ENCODE results near the gene MKRN2. TPM values are rescaled to one million over a fixed set of nuclear protein-coding genes. Genes with fewer than 3 reads are reported as not detected.
"Not testable (repeated sequence)": the region's sequence is repeated elsewhere in the genome, so short reads cannot be mapped to it uniquely, and the experiment has no call there.

The MKRN2 gene
- total and polyA plus RNA-seq, 12 donors: 26.0 to 51.0 (median 37.3) TPM

DNA sequence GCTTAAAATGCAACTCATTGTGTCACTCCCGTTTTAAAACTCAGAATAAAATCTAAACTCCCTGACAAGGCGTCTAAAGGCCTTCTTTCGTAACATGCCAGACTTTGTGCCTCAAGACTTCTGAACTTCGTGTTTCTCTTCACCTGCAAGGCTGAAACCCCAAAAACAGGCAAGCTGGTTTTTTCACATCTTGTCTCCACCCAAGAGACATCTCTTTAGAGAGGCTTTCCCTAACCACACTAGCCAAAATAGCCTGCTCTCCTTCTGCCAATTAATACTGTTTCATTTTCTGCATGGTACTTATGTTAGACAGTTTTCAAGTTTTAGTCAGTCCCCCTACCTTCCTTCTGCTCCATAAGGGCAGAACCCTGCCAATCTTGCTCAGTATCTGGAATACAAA lies 65.4 kb downstream of the MKRN2 start:
- H3K4me3 ChIP-seq: no peak overlapping the region
- DNase-seq (no peak), ATAC-seq (peak in 1 of 8 donors; percentile 32)
- intact Hi-C loops (cut with DNase I): no loop called here
- H3K36me3 ChIP-seq: peaks cover 0 to 15% (median 13%) of the 10 kb centered on the region in 9 donors
- no peaks in the 10 kb centered on the region for H3K27me3 ChIP-seq
- WGBS, 2 donors: 60 to 62% methylated on average over 4 of the region's 4 CpGs
- H3K9me3 ChIP-seq: no peaks in the 10 kb centered on the region
- H3K27ac ChIP-seq: peak overlapping the region in 3 of 10 donors; percentile 5 to 54 (median 28)
- TF ChIP-seq, protein P1, sequence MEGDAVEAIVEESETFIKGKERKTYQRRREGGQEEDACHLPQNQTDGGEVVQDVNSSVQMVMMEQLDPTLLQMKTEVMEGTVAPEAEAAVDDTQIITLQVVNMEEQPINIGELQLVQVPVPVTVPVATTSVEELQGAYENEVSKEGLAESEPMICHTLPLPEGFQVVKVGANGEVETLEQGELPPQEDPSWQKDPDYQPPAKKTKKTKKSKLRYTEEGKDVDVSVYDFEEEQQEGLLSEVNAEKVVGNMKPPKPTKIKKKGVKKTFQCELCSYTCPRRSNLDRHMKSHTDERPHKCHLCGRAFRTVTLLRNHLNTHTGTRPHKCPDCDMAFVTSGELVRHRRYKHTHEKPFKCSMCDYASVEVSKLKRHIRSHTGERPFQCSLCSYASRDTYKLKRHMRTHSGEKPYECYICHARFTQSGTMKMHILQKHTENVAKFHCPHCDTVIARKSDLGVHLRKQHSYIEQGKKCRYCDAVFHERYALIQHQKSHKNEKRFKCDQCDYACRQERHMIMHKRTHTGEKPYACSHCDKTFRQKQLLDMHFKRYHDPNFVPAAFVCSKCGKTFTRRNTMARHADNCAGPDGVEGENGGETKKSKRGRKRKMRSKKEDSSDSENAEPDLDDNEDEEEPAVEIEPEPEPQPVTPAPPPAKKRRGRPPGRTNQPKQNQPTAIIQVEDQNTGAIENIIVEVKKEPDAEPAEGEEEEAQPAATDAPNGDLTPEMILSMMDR (IDR thresholded peaks at IDR 0.05): no peak
- peaks cover 3 to 61% (median 42%) of the 10 kb centered on the region in 9 donors for H3K4me1 ChIP-seq

DNA sequence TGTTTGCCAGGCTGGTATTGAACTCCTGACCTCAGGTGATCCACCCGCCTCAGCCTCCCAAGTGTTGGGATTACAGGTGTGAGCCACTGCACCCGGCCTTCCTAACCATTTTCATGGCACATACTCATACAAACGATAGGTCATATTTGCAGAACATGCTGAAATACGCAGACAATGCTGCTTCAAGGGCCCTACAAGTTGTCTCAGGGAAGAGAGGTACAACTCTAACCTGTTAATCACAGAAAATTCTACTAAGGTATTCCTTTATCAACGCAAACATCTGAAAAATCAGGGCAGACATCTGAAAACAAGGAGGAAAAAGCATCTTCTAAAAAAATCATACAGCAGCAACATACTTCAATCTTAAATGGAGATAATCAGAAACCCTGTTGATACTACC lies 67.2 kb downstream of the MKRN2 start:
- Histone ChIP-seq H3K4me3 (no peak overlapping the region), H3K27me3 (no peaks in the 10 kb centered on the region), H3K4me1 (peaks cover 7 to 76% (median 56%) of the 10 kb centered on the region in 9 donors), H3K36me3 (no peaks in the 10 kb centered on the region), H3K27ac (no peak overlapping the region), H3K9me3 (no peaks in the 10 kb centered on the region)
- TF ChIP-seq, protein P1 (IDR thresholded peaks at IDR 0.05): no peak
- 87 to 88% methylated on average over 5 of the region's 5 CpGs for WGBS, 2 donors
- ATAC-seq: no peak
- DNase-seq: no peak
- intact Hi-C loops (cut with DNase I): no loop called here

DNA sequence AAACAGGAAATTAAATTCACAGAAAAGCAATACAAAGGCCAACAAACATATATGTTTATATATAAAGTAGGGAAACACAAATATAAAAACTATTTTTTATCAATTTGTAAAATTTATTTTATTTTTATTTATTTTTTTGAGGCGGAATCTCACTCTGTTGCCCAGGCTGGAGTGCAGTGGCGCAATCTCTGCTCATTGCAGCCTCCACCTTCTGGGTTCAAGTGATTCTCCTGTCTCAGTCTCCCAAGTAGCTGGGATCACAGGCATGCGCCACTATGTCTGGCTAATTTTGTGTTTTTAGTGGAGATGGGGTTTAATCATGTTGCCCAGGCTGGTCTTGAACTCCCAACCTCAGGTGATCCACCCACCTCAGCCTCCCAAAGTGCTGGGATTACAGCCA lies 68.1 kb downstream of the MKRN2 start:
- not testable (repeated sequence) for H3K4me3 ChIP-seq, H3K36me3 ChIP-seq, DNase-seq, H3K27me3 ChIP-seq, ATAC-seq, H3K9me3 ChIP-seq
- Histone ChIP-seq H3K4me1 (peaks cover 9 to 85% (median 65%) of the 10 kb centered on the region in 9 donors), H3K27ac (peak overlapping the region in 2 of 10 donors; percentile 13 to 14)
- intact Hi-C loops (cut with DNase I): loop anchor here in 1 of 10 donors (5.0 kb wide), 1 partner anchor 37 kb away; the partner anchor contains the start of gene RAF1
- whole genome bisulfite sequencing, 2 donors: 96 to 97% methylated on average over 3 of the region's 3 CpGs

DNA sequence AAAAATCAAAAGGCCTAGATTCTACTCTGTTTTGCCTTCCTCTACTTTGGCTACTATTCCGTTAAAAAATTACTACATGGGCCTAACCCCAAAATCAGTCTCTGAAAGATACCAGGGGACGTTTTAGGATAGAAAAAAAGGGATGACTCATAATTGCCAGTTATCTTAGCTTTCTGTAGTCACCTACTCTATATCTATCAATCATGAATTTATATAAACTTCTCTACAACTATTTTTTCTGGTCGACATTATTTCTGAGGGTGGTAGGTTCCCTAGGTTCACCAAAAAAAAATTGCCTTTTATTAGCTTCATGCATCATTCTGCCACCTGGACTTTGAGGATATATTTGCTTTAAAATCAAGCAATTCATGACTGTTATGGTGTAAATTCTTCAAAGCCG lies 70.5 kb downstream of the MKRN2 start:
- H3K27ac ChIP-seq: peak overlapping the region in 8 of 10 donors; percentile 6 to 74 (median 40)
- ATAC-seq: no peak
- peaks cover 10 to 93% (median 63%) of the 10 kb centered on the region in 9 donors for H3K4me1 ChIP-seq
- DNase-seq: no peak
- intact Hi-C loops (cut with DNase I): loop anchor here in 1 of 10 donors (5.0 kb wide), 1 partner anchor 35 kb away; the partner anchor contains the start of gene RAF1
- H3K36me3 ChIP-seq: no peaks in the 10 kb centered on the region
- TF ChIP-seq, protein P1 (IDR thresholded peaks at IDR 0.05): no peak
- no peak overlapping the region for H3K4me3 ChIP-seq
- H3K27me3 ChIP-seq: no peaks in the 10 kb centered on the region
- WGBS, 2 donors: 42 to 56% methylated on average over 4 of the region's 4 CpGs
- no peaks in the 10 kb centered on the region for H3K9me3 ChIP-seq

DNA sequence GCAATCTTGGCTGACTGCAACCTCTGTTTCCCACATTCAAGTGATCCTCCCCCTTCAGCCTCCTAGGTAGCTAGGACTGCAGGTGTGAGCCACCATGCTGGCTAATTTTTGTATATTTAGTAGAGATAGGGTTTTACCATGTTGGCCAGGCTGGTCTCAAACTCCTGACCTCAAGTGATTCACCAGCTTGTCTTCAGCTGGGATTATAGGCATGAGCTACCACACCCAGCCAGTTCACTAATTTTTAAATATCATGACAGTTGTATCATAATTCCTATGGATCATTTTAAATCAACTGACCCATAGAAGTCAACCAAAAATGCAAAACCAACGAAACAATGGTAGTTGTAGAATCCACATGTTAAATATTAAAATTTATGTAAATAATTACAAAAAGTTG lies 71.9 kb downstream of the MKRN2 start:
- WGBS, 2 donors: 81 to 86% methylated on average over 1 of the region's 1 CpG
- Histone ChIP-seq H3K9me3 (no peaks in the 10 kb centered on the region), H3K36me3 (no peaks in the 10 kb centered on the region), H3K4me3 (no peak overlapping the region), H3K27ac (peak overlapping the region in 9 of 10 donors; percentile 42 to 77 (median 56)), H3K27me3 (no peaks in the 10 kb centered on the region), H3K4me1 (peaks cover 9 to 94% (median 68%) of the 10 kb centered on the region in 9 donors)
- DNase-seq (no peak), ATAC-seq (no peak)
- intact Hi-C loops (cut with DNase I): loop anchor here in 1 of 10 donors (5.0 kb wide), 1 partner anchor 33 kb away; the partner anchor contains the start of gene RAF1
- TF ChIP-seq, protein P1 (IDR thresholded peaks at IDR 0.05): no peak
